Activated naive CD4-positive, alpha-beta T cell treated with anti-CD3 and anti-CD28 coated beads, Interleukin-2, amount 10 ng/mL, durations not matched to agents 7 days and 5 days (primary cell): ENCODE measurements around the gene RAB8B.

Experiments used
- CTCF ChIA-PET: fragments of 350-600 bp; sonication (Branson Sonifier 250); formaldehyde crosslinking; loops from one replicate; lab custom pipeline; 2021; ENCODE audit warnings: antibody characterized with exemption; lab: Charles Lee
- DNase-seq: peaks from one replicate; pipeline ENCODE4 v3.0.0-alpha.2; 2020
- H3K27ac Mint-ChIP-seq: one replicate; pipeline ENCODE4 v1.8.0; 2021; ENCODE audit warnings: mild to moderate bottlenecking, moderate library complexity, mixed read lengths
- H3K27me3 Mint-ChIP-seq: one replicate; pipeline ENCODE4 v1.8.0; 2021; ENCODE audit warnings: mild to moderate bottlenecking, mixed read lengths
- H3K36me3 Mint-ChIP-seq: one replicate; pipeline ENCODE4 v1.8.0; 2021; ENCODE audit warnings: mixed read lengths
- H3K4me1 Mint-ChIP-seq: one replicate; pipeline ENCODE4 v1.8.0; 2021; ENCODE audit warnings: mixed read lengths
- H3K4me3 Mint-ChIP-seq: one replicate; pipeline ENCODE4 v1.8.0; 2021; ENCODE audit warnings: mild to moderate bottlenecking, moderate library complexity, mixed read lengths
- H3K9me3 Mint-ChIP-seq: one replicate; pipeline ENCODE4 v1.8.0; 2021; ENCODE audit warnings: mixed read lengths

Gene RAB8B

DNA sequence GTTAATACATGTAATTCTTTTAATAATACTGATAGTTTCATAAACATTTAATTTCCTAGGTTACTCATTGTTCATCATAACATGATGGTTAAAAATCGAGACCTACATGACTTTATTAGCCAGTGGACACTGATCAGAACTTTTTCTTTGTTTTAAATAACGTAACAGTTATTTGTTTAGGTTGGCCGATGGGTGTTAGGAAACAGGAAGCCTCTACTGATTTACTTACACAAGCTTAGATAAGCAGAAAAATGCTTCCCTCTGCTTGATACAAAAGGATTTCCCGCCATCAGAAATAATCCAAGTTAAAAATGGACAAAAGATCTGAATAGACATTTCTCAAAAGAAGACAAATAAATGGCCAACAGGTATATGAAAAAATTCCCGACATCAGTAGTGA, 71.4 kb downstream of the RAB8B start:
- Mint-ChIP-seq H3K9me3 (no peaks in the 10 kb centered on the region), H3K36me3 (peaks cover 64% of the 10 kb centered on the region), H3K27ac (no peak overlapping the region), H3K4me1 (no peaks in the 10 kb centered on the region), H3K27me3 (no peaks in the 10 kb centered on the region), H3K4me3 (no peak overlapping the region)
- DNase-seq: no peak
- CTCF ChIA-PET: no interaction called here

DNA sequence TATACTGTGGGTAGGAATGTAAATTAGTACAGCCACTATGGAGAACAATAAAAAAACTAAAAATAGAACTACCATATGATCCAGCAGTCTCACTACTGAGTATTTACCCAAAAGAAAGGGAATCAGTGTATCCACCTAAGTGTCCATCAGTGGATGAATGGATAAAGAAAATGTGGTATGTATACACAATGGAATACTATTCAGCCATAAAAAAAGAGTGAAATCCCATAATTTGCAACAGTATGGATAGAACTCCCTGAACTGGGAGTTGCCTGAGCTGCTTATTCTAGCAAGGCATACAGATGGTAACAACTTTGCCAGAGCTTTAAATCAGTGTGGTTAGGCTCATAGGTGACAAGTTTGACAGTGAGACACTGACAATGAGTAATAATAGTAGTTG, 71.9 kb downstream of the RAB8B start:
- CTCF ChIA-PET: interaction anchor here (0.9 kb wide), 1 partner anchor 15 kb away, joined by 3 read pairs; no protein-coding TSS in a partner anchor
- no peak overlapping the region for H3K27ac Mint-ChIP-seq
- H3K4me3 Mint-ChIP-seq: no peak overlapping the region
- H3K36me3 Mint-ChIP-seq: peaks cover 63% of the 10 kb centered on the region
- no peaks in the 10 kb centered on the region for H3K9me3 Mint-ChIP-seq
- no peak for DNase-seq
- no peaks in the 10 kb centered on the region for H3K27me3 Mint-ChIP-seq
- no peaks in the 10 kb centered on the region for H3K4me1 Mint-ChIP-seq

DNA sequence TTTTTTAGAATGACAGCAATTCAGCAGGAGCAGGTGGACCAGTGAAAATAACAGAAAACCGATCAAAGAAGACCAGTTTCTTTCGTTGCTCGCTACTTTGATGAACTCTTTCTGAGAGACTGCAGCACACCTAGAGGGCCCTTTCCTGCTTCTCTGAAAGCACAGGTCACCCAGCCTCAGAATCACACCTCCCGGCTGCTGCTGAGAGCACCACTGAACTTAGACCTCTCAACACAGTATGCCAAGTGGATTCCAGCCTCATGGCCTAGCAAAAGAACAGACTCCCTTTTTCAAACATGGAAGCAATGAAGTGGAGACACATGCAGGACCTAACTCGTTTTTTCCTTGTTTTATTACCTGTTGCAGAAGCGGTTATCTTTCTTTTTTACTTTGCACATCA, 74.1 kb downstream of the RAB8B start:
- Mint-ChIP-seq H3K4me3 (no peak overlapping the region), H3K27ac (no peak overlapping the region), H3K36me3 (peaks cover 54% of the 10 kb centered on the region), H3K9me3 (no peaks in the 10 kb centered on the region), H3K4me1 (no peaks in the 10 kb centered on the region), H3K27me3 (no peaks in the 10 kb centered on the region)
- DNase-seq: no peak
- CTCF ChIA-PET: interaction anchor here (1.5 kb wide), 1 partner anchor 98 kb away, joined by 3 read pairs; no protein-coding TSS in a partner anchor

- Mint-ChIP-seq H3K4me3 (no peak overlapping the region), H3K27ac (no peak overlapping the region), H3K9me3 (no peaks in the 10 kb centered on the region), H3K27me3 (no peaks in the 10 kb centered on the region), H3K4me1 (peaks cover 4% of the 10 kb centered on the region), H3K36me3 (peaks cover 55% of the 10 kb centered on the region)
- CTCF ChIA-PET: interaction anchor here (1.1 to 1.5 kb wide), 2 partner anchors 9 to 99 kb away, joined by 3 to 4 read pairs; no protein-coding TSS in a partner anchor
- DNase-seq: no peak
These were observed 75.4 kb downstream of the RAB8B start for GRCh38 chr15:63264688-63265293.

- DNase-seq: peak; percentile 36
- CTCF ChIA-PET: interaction anchor here (0.8 to 1.6 kb wide), 3 partner anchors 10 to 106 kb away, joined by 3 to 4 read pairs (median 3); no protein-coding TSS in a partner anchor
- Mint-ChIP-seq H3K4me1 (peaks cover 46% of the 10 kb centered on the region), H3K36me3 (peaks cover 19% of the 10 kb centered on the region), H3K4me3 (no peak overlapping the region), H3K27ac (peak overlapping the region; percentile 8), H3K9me3 (no peaks in the 10 kb centered on the region), H3K27me3 (no peaks in the 10 kb centered on the region)
These were observed 85.0 kb downstream of the RAB8B start for GRCh38 chr15:63274427-63274826.

GRCh38 chr15:63276342-63277037, 87.1 kb downstream of the RAB8B start:
- peaks cover 12% of the 10 kb centered on the region for H3K36me3 Mint-ChIP-seq
- peak overlapping the region; percentile 86 for H3K4me3 Mint-ChIP-seq
- no peak for DNase-seq
- CTCF ChIA-PET: interaction anchor here (0.7 to 1.5 kb wide), 3 partner anchors 15 to 110 kb away, joined by 3 to 6 read pairs (median 4); no protein-coding TSS in a partner anchor
- no peaks in the 10 kb centered on the region for H3K27me3 Mint-ChIP-seq
- no peaks in the 10 kb centered on the region for H3K9me3 Mint-ChIP-seq
- peak overlapping the region; percentile 86 for H3K27ac Mint-ChIP-seq
- peaks cover 46% of the 10 kb centered on the region for H3K4me1 Mint-ChIP-seq

- peak; percentile 90 for DNase-seq
- H3K9me3 Mint-ChIP-seq: no peaks in the 10 kb centered on the region
These were observed 87.9 kb downstream of the RAB8B start, which contains the start of gene APH1B for GRCh38 chr15:63277038-63277892. Gene APH1B (plus strand): TSS chr15:63277605. CDS start chr15:63277624, 19 bp downstream.

DNA sequence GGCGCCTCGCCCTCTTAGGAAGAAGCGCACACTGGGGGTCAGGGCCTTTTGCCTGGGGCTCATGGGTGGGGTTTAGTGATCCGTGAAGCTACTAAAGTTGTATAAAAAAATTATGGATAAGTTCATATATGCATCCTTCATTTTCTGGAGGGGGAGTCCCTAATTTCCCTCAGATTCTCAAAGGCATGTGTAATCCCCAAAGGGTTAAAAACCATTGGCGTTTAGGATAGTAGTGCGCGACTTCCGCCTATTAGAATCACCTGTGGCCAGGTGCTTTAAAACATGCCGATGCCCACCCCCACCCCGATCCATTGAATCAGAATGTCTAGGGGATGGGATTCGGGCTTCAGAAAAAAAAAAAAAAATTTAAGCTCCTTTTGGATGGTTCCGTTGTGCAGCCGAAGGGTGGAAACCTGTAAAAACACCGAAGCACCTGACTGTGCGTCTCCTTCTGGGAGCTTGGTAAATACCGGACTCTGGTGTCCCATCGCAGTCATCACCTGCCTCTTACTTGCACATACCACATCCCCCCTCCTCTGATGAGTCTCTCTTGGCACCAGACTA, 88.6 kb downstream of the RAB8B start:
- Mint-ChIP-seq H3K4me3 (peak overlapping the region; percentile 76), H3K27ac (no peak overlapping the region), H3K27me3 (no peaks in the 10 kb centered on the region), H3K36me3 (peaks cover 7% of the 10 kb centered on the region), H3K4me1 (peaks cover 44% of the 10 kb centered on the region), H3K9me3 (no peaks in the 10 kb centered on the region)
- no peak for DNase-seq
- CTCF ChIA-PET: interaction anchor here (0.7 kb wide), 1 partner anchor 789 kb away, joined by 4 read pairs; no protein-coding TSS in a partner anchor

More at GRCh38 chr15:63277038-63277892, 87.9 kb downstream of the RAB8B start, which contains the start of gene APH1B:
- H3K4me1 Mint-ChIP-seq: peaks cover 46% of the 10 kb centered on the region
- peaks cover 12% of the 10 kb centered on the region for H3K36me3 Mint-ChIP-seq
- CTCF ChIA-PET: interaction anchor here (1.0 to 1.5 kb wide), 2 partner anchors 85 to 111 kb away, joined by 4 to 6 read pairs; no protein-coding TSS in a partner anchor
- peak within 1 kb of the TSS; percentile 86 for H3K27ac Mint-ChIP-seq
- no peaks in the 10 kb centered on the region for H3K27me3 Mint-ChIP-seq
- H3K4me3 Mint-ChIP-seq: peak within 1 kb of the TSS; percentile 86

DNA sequence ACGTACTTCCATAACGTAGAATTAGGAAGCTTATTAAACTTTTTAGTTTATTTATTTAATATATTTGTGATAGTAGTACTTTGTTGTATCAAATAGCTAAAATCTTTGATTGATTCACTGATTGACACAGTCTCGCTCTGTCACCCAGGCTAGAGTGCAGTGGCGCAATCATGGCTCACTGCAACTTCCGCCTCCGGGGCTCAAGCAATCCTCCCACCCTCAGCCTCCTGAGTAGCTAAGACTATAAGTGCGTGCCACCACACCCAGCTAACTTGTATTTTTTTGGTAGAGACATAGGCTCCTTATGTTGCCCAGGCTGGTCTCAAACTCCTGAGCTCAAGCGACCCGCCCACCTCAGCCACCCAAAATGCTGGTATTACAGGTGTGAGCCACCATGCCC, 93.7 kb downstream of the RAB8B start:
- no peaks in the 10 kb centered on the region for H3K9me3 Mint-ChIP-seq
- H3K4me3 Mint-ChIP-seq: no peak overlapping the region
- H3K4me1 Mint-ChIP-seq: peaks cover 12% of the 10 kb centered on the region
- H3K27ac Mint-ChIP-seq: no peak overlapping the region
- peaks cover 18% of the 10 kb centered on the region for H3K36me3 Mint-ChIP-seq
- CTCF ChIA-PET: interaction anchor here (1.0 to 1.5 kb wide), 3 partner anchors 8 to 183 kb away, joined by 3 to 4 read pairs (median 4); no protein-coding TSS in a partner anchor
- DNase-seq: no peak
- no peaks in the 10 kb centered on the region for H3K27me3 Mint-ChIP-seq

- no peak for DNase-seq
- no peaks in the 10 kb centered on the region for H3K27me3 Mint-ChIP-seq
- H3K4me3 Mint-ChIP-seq: no peak overlapping the region
- H3K27ac Mint-ChIP-seq: no peak overlapping the region
- no peaks in the 10 kb centered on the region for H3K9me3 Mint-ChIP-seq
- H3K36me3 Mint-ChIP-seq: peaks cover 18% of the 10 kb centered on the region
- H3K4me1 Mint-ChIP-seq: peaks cover 5% of the 10 kb centered on the region
- CTCF ChIA-PET: interaction anchor here (1.1 kb wide), 1 partner anchor 182 kb away, joined by 3 read pairs; no protein-coding TSS in a partner anchor
These were observed 94.9 kb downstream of the RAB8B start for GRCh38 chr15:63284335-63284734.

- H3K4me1 Mint-ChIP-seq: peaks cover 5% of the 10 kb centered on the region
- peaks cover 15% of the 10 kb centered on the region for H3K36me3 Mint-ChIP-seq
- no peak overlapping the region for H3K4me3 Mint-ChIP-seq
- no peaks in the 10 kb centered on the region for H3K9me3 Mint-ChIP-seq
- CTCF ChIA-PET: interaction anchor here (1.2 to 2.4 kb wide), 2 partner anchors 114 to 121 kb away, joined by 8 to 16 read pairs; no protein-coding TSS in a partner anchor
- no peak overlapping the region for H3K27ac Mint-ChIP-seq
- no peak for DNase-seq
- H3K27me3 Mint-ChIP-seq: no peaks in the 10 kb centered on the region
These were observed 97.7 kb downstream of the RAB8B start for GRCh38 chr15:63287109-63287508.

DNA sequence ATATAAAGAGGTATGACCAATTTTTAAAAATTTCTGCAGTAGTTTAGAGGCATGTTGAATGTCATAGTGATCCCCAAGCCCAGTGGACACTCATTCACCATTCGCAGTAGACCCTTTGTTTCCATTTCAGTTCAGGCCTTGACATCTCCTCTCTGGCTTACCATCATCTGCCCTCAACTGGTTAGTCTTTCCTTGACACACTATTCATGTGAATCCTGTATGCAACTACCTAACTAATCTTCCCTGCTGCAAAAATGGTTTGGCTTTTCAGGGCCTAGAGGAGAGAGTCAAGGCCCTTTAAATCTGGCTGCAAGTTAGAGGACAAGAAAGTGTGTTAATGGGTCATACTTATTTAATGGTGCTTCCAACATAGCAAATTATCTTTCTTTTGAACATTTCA, 98.9 kb downstream of the RAB8B start:
- Mint-ChIP-seq H3K4me1 (peaks cover 5% of the 10 kb centered on the region), H3K27me3 (no peaks in the 10 kb centered on the region), H3K9me3 (no peaks in the 10 kb centered on the region), H3K4me3 (no peak overlapping the region), H3K36me3 (peaks cover 12% of the 10 kb centered on the region), H3K27ac (no peak overlapping the region)
- CTCF ChIA-PET: interaction anchor here (1.0 to 2.4 kb wide), 5 partner anchors 86 to 722 kb away, joined by 3 to 16 read pairs (median 6); no protein-coding TSS in a partner anchor
- no peak for DNase-seq

GRCh38 chr15:63288778-63289378, 99.5 kb downstream of the RAB8B start:
- H3K4me1 Mint-ChIP-seq: peaks cover 5% of the 10 kb centered on the region
- DNase-seq: no peak
- H3K4me3 Mint-ChIP-seq: no peak overlapping the region
- H3K27me3 Mint-ChIP-seq: no peaks in the 10 kb centered on the region
- H3K27ac Mint-ChIP-seq: no peak overlapping the region
- H3K36me3 Mint-ChIP-seq: peaks cover 10% of the 10 kb centered on the region
- no peaks in the 10 kb centered on the region for H3K9me3 Mint-ChIP-seq
- CTCF ChIA-PET: interaction anchor here (0.7 to 2.4 kb wide), 7 partner anchors 86 to 722 kb away, joined by 3 to 16 read pairs (median 3); no protein-coding TSS in a partner anchor
